Measurements from ENCODE around the gene RREB1. TPM values are rescaled to one million over a fixed set of nuclear protein-coding genes. Genes with fewer than 3 reads are reported as not detected.

The RREB1 gene
- polyA plus RNA-seq, 2 of the 4 experiments (the other 2 are of a cell fraction), result 2.2 to 5.0 TPM

- Histone ChIP-seq H3K4me1 (no peaks in the 10 kb centered on the region), H3K27ac (no peak overlapping the region), H3K9me3 (no peaks in the 10 kb centered on the region), H3K4me2 (no peak overlapping the region), H3K4me3 (no peak overlapping the region)
- WGBS (ENCODE audit: missing lambda C conversion rate), result 77% methylated on average over 2 of the region's 2 CpGs
- no peak for FAIRE-seq
- no peak for ATAC-seq
- ChIA-PET POLR2A (interaction anchor here (0.6 kb wide), 1 partner anchor 20 kb away, joined by 7 read pairs; no protein-coding TSS in a partner anchor), CTCF (interaction anchor here (1.0 kb wide), 1 partner anchor 166 kb away, joined by 3 read pairs; no protein-coding TSS in a partner anchor)
- DNase-seq (ENCODE audit: low read depth in 1 of 2, low spot score in 1 of 2), result no peak
- TF ChIP-seq HEYL (CRISPR knock-in tag; IDR thresholded peaks at IDR 0.05) (no peak), EP300 (IDR thresholded peaks at IDR 0.05) (no peak), BHLHE40 (IDR thresholded peaks at IDR 0.05; ENCODE audit: low read depth, low read length) (no peak), ESRRA (IDR thresholded peaks at IDR 0.05; ENCODE audit: borderline replicate concordance, low read length) (no peak), TFCP2L1 (CRISPR knock-in tag; IDR thresholded peaks at IDR 0.05) (no peak), USF2 (IDR thresholded peaks at IDR 0.05) (no peak), HMGXB4 (CRISPR knock-in tag; IDR thresholded peaks at IDR 0.05; ENCODE audit: borderline replicate concordance) (no peak), CBX2 (IDR thresholded peaks at IDR 0.05; ENCODE audit: borderline replicate concordance, low read depth) (no peak), KDM5A (IDR thresholded peaks at IDR 0.05) (no peak), HOXB5 (CRISPR knock-in tag; IDR thresholded peaks at IDR 0.05) (no peak), HOXB13 (CRISPR knock-in tag; IDR thresholded peaks at IDR 0.05; ENCODE audit: low read depth) (no peak), RCOR1 (IDR thresholded peaks at IDR 0.05; ENCODE audit: low read depth, low read length) (no peak), GATA3 (IDR thresholded peaks at IDR 0.05; ENCODE audit: borderline replicate concordance) (no peak), SMC3 (IDR thresholded peaks at IDR 0.05) (no peak), POLR2AphosphoS2 (conservative IDR thresholded peaks at IDR 0.05; ENCODE audit: low read length) (no peak)
Observed at GRCh38 chr6:7077856-7078255, 29.9 kb upstream of the RREB1 start.

GRCh38 chr6:7078856-7079255, 28.9 kb upstream of the RREB1 start:
- ATAC-seq, result no peak
- no peak for TF ChIP-seq HDAC2 (IDR thresholded peaks at IDR 0.05)
- TF ChIP-seq BHLHE40 (IDR thresholded peaks at IDR 0.05; ENCODE audit: low read depth, low read length), result no peak
- no peak for TF ChIP-seq TP53 (CRISPR knock-in tag; IDR thresholded peaks at IDR 0.05)
- no peak for TF ChIP-seq ZFP36 (IDR thresholded peaks at IDR 0.05; ENCODE audit: borderline replicate concordance, partially characterized antibody)
- TF ChIP-seq PHF8 (IDR thresholded peaks at IDR 0.05; ENCODE audit: borderline replicate concordance, low read depth), result no peak
- no peak for TF ChIP-seq SREBF2 (IDR thresholded peaks at IDR 0.05)
- no peak for TF ChIP-seq JUN (IDR thresholded peaks at IDR 0.05)
- no peak for TF ChIP-seq CBX2 (IDR thresholded peaks at IDR 0.05; ENCODE audit: borderline replicate concordance, low read depth)
- TF ChIP-seq CBX8 (IDR thresholded peaks at IDR 0.05), result no peak
- no peak for TF ChIP-seq EP300 (IDR thresholded peaks at IDR 0.05)
- no peak overlapping the region for H3K4me3 ChIP-seq
- ChIA-PET POLR2A (interaction anchor here (0.6 kb wide), 1 partner anchor 9 kb away, joined by 3 read pairs; no protein-coding TSS in a partner anchor), CTCF (interaction anchor here (0.6 to 0.8 kb wide), 2 partner anchors 27 to 36 kb away, joined by 3 to 4 read pairs; no protein-coding TSS in a partner anchor)
- whole genome bisulfite sequencing (ENCODE audit: missing lambda C conversion rate), result 90% methylated on average over 6 of the region's 6 CpGs
- DNase-seq (ENCODE audit: low read depth in 1 of 2, low spot score in 1 of 2), result no peak
- H3K27ac ChIP-seq, result no peak overlapping the region
- no peaks in the 10 kb centered on the region for H3K4me1 ChIP-seq
- no peak for FAIRE-seq
- no peak overlapping the region for H3K4me2 ChIP-seq
- H3K9me3 ChIP-seq, result no peaks in the 10 kb centered on the region

- ATAC-seq (no peak), DNase-seq (ENCODE audit: low read depth in 1 of 2, low spot score in 1 of 2) (no peak), FAIRE-seq (no peak)
- POLR2A ChIA-PET, result no interaction called here
- CTCF ChIA-PET, result no interaction called here
- Histone ChIP-seq H3K4me2 (no peak overlapping the region), H3K4me1 (no peaks in the 10 kb centered on the region), H3K4me3 (no peak overlapping the region), H3K27ac (no peak overlapping the region), H3K9me3 (no peaks in the 10 kb centered on the region)
- WGBS (ENCODE audit: missing lambda C conversion rate), result 48% methylated on average over 2 of the region's 2 CpGs
- no peak for TF ChIP-seq ELK1 (IDR thresholded peaks at IDR 0.05; ENCODE audit: low read depth, low read length)
- no peak for TF ChIP-seq REST (IDR thresholded peaks at IDR 0.05)
- no peak for TF ChIP-seq JUNB (IDR thresholded peaks at IDR 0.05)
- TF ChIP-seq NFE2L2 (conservative IDR thresholded peaks at IDR 0.05; ENCODE audit: low read length), result no peak
- TF ChIP-seq NR3C1 (IDR thresholded peaks at IDR 0.05), result no peak
- TF ChIP-seq EHF (CRISPR knock-in tag; IDR thresholded peaks at IDR 0.05), result no peak
- TF ChIP-seq POLR2AphosphoS2 (conservative IDR thresholded peaks at IDR 0.05; ENCODE audit: low read length), result no peak
- TF ChIP-seq MAFK (IDR thresholded peaks at IDR 0.05; ENCODE audit: partially characterized antibody), result no peak
Observed at GRCh38 chr6:7080311-7080710, 27.4 kb upstream of the RREB1 start.
